Esophagus squamous epithelium (tissue), 4 donors: ENCODE measurements around the gene RSPO1.

Source experiments
- CTCF ChIP-seq, 6 experiments: fragments of 450-650 bp in 4 of 6; fragments of 200-600 bp in 2 of 6; sonication (generic) in 2 of 6; IDR thresholded peaks; one replicate each; pipeline ENCODE4 v1.5.1; 2016 to 2019; ENCODE audit warnings: antibody characterized with exemption in 6 of 6, mild to moderate bottlenecking in 4 of 6, moderate library complexity in 4 of 6
- POLR2A ChIP-seq, 4 donors: fragments of 450-650 bp; IDR thresholded peaks; one replicate each; pipeline ENCODE4 v1.6.1; 2017; ENCODE audit warnings: antibody characterized with exemption in 4 of 4, mild to moderate bottlenecking in 4 of 4, moderate library complexity in 3 of 4

GRCh38 chr1:37656026-37656425, 21.3 kb upstream of the RSPO1 start:
- TF ChIP-seq CTCF (IDR thresholded peaks at IDR 0.05) (no peak), POLR2A (IDR thresholded peaks at IDR 0.05) (no peak)
